Mononuclear cell (primary cell): ENCODE results near the gene NTN1. TPM values are rescaled to one million over a fixed set of nuclear protein-coding genes. Genes with fewer than 3 reads are reported as not detected.

ENCODE experiments used
- H3K27me3 ChIP-seq: 2 replicates; pipeline ENCODE4 v1.6.0; 2011; ENCODE audit warnings: low read length, control low read depth; ENCODE audit not compliant: insufficient read depth
- H3K4me1 ChIP-seq: 2 replicates; pipeline ENCODE4 v1.5.1; 2011; ENCODE audit warnings: mild to moderate bottlenecking, low read length, control low read depth; ENCODE audit not compliant: insufficient read depth
- H3K4me3 ChIP-seq: 2 replicates; pipeline ENCODE4 v1.5.1; 2011; ENCODE audit warnings: mild to moderate bottlenecking, low read length, moderate library complexity
- H3K9me3 ChIP-seq: 2 replicates; pipeline ENCODE4 v1.5.1; 2011; ENCODE audit warnings: low read depth, mild to moderate bottlenecking, control low read depth, low read length
- total RNA-seq: library from RNA; depleted of rRNA; stranded (reverse); fragments of >200 nt; gene quantifications from one replicate; pipeline ENCODE4 v1.2.3, GENCODE V29; 2012

NTN1 gene
- total RNA-seq, 1 donor = 0.21 TPM

- H3K4me3 ChIP-seq = no peak overlapping the region
- no peaks in the 10 kb centered on the region for H3K27me3 ChIP-seq
- no peaks in the 10 kb centered on the region for H3K4me1 ChIP-seq
- no peaks in the 10 kb centered on the region for H3K9me3 ChIP-seq
These were observed 86.8 kb downstream of the NTN1 start for GRCh38 chr17:9108146-9108545.

GRCh38 chr17:9109933-9110332, 88.6 kb downstream of the NTN1 start:
- H3K27me3 ChIP-seq = no peaks in the 10 kb centered on the region
- no peak overlapping the region for H3K4me3 ChIP-seq
- no peaks in the 10 kb centered on the region for H3K9me3 ChIP-seq

GRCh38 chr17:9110501-9110900, 89.2 kb downstream of the NTN1 start:
- Histone ChIP-seq H3K4me3 (no peak overlapping the region), H3K27me3 (peaks cover 2% of the 10 kb centered on the region), H3K9me3 (no peaks in the 10 kb centered on the region), H3K4me1 (peaks cover 6% of the 10 kb centered on the region)

More at GRCh38 chr17:9109933-9110332, 88.6 kb downstream of the NTN1 start:
- H3K4me1 ChIP-seq = peaks cover under 1% of the 10 kb centered on the region

- Histone ChIP-seq H3K4me1 (peaks cover 11% of the 10 kb centered on the region), H3K27me3 (peaks cover 2% of the 10 kb centered on the region), H3K4me3 (peak overlapping the region; percentile 12), H3K9me3 (no peaks in the 10 kb centered on the region)
These were observed 94.2 kb downstream of the NTN1 start for GRCh38 chr17:9115214-9116191.

- no peak overlapping the region for H3K4me3 ChIP-seq
These were observed 95.1 kb downstream of the NTN1 start for GRCh38 chr17:9116311-9116835.

GRCh38 chr17:9116861-9117568, 95.7 kb downstream of the NTN1 start:
- H3K4me3 ChIP-seq = no peak overlapping the region

More at GRCh38 chr17:9116311-9116835, 95.1 kb downstream of the NTN1 start:
- no peaks in the 10 kb centered on the region for H3K9me3 ChIP-seq
- peaks cover 11% of the 10 kb centered on the region for H3K4me1 ChIP-seq
- peaks cover 2% of the 10 kb centered on the region for H3K27me3 ChIP-seq

GRCh38 chr17:9120471-9120870, 99.2 kb downstream of the NTN1 start:
- Histone ChIP-seq H3K4me3 (no peak overlapping the region), H3K27me3 (no peaks in the 10 kb centered on the region), H3K9me3 (no peaks in the 10 kb centered on the region), H3K4me1 (peaks cover 5% of the 10 kb centered on the region)

More at GRCh38 chr17:9116861-9117568, 95.7 kb downstream of the NTN1 start:
- H3K9me3 ChIP-seq = no peaks in the 10 kb centered on the region
- H3K4me1 ChIP-seq = peaks cover 11% of the 10 kb centered on the region
- peaks cover 2% of the 10 kb centered on the region for H3K27me3 ChIP-seq

- Histone ChIP-seq H3K4me3 (no peak overlapping the region), H3K4me1 (no peaks in the 10 kb centered on the region), H3K9me3 (no peaks in the 10 kb centered on the region), H3K27me3 (no peaks in the 10 kb centered on the region)
These were observed 100.0 kb downstream of the NTN1 start for GRCh38 chr17:9121186-9121820.

- Histone ChIP-seq H3K9me3 (no peaks in the 10 kb centered on the region), H3K4me3 (no peak overlapping the region), H3K27me3 (no peaks in the 10 kb centered on the region), H3K4me1 (no peaks in the 10 kb centered on the region)
These were observed 102.6 kb downstream of the NTN1 start for GRCh38 chr17:9123594-9124553.

GRCh38 chr17:9124554-9124935, 103.2 kb downstream of the NTN1 start:
- Histone ChIP-seq H3K4me3 (no peak overlapping the region), H3K9me3 (no peaks in the 10 kb centered on the region), H3K27me3 (no peaks in the 10 kb centered on the region), H3K4me1 (no peaks in the 10 kb centered on the region)

GRCh38 chr17:9125722-9126121, 104.4 kb downstream of the NTN1 start:
- Histone ChIP-seq H3K4me3 (no peak overlapping the region), H3K4me1 (no peaks in the 10 kb centered on the region), H3K9me3 (no peaks in the 10 kb centered on the region), H3K27me3 (no peaks in the 10 kb centered on the region)

- Histone ChIP-seq H3K27me3 (no peaks in the 10 kb centered on the region), H3K4me1 (no peaks in the 10 kb centered on the region), H3K9me3 (no peaks in the 10 kb centered on the region), H3K4me3 (no peak overlapping the region)
These were observed 106.0 kb downstream of the NTN1 start for GRCh38 chr17:9127340-9127739.

GRCh38 chr17:9131371-9131770, 110.1 kb downstream of the NTN1 start:
- H3K9me3 ChIP-seq = no peaks in the 10 kb centered on the region
- H3K27me3 ChIP-seq = no peaks in the 10 kb centered on the region
- no peak overlapping the region for H3K4me3 ChIP-seq
- no peaks in the 10 kb centered on the region for H3K4me1 ChIP-seq

GRCh38 chr17:9132291-9132690, 111.0 kb downstream of the NTN1 start:
- Histone ChIP-seq H3K4me1 (no peaks in the 10 kb centered on the region), H3K9me3 (no peaks in the 10 kb centered on the region), H3K4me3 (no peak overlapping the region), H3K27me3 (no peaks in the 10 kb centered on the region)
